ENCODE data around the gene ADAM17.

DNA sequence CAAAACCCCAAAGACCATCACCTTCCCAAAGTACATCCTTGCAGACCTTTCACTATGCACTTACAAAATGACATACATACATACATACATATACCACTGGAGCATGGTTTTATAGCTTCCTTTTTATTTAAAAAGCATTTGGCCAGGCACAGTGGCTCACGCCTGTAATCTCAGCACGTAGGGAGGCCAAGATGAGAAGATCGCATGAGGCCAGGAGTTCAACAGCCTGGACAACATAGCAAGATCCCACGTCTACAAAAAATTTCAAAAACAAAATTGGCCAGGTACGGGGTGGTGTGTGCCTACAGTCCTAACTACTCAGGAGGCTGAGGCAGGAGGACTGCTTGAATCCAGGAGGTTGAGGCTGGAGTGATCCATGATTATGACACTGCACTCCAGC lies 29.9 kb upstream of the ADAM17 start:
- TF ChIP-seq, protein P1, sequence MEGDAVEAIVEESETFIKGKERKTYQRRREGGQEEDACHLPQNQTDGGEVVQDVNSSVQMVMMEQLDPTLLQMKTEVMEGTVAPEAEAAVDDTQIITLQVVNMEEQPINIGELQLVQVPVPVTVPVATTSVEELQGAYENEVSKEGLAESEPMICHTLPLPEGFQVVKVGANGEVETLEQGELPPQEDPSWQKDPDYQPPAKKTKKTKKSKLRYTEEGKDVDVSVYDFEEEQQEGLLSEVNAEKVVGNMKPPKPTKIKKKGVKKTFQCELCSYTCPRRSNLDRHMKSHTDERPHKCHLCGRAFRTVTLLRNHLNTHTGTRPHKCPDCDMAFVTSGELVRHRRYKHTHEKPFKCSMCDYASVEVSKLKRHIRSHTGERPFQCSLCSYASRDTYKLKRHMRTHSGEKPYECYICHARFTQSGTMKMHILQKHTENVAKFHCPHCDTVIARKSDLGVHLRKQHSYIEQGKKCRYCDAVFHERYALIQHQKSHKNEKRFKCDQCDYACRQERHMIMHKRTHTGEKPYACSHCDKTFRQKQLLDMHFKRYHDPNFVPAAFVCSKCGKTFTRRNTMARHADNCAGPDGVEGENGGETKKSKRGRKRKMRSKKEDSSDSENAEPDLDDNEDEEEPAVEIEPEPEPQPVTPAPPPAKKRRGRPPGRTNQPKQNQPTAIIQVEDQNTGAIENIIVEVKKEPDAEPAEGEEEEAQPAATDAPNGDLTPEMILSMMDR (IDR thresholded peaks at IDR 0.05) = no peak
- no peak for TF ChIP-seq POLR2A (IDR thresholded peaks at IDR 0.05)
